Activated CD4-positive, alpha-beta T cell treated with anti-CD3 and anti-CD28 coated beads for 36 hours (primary cell): ENCODE results near the gene H6PD. TPM values are rescaled to one million over a fixed set of nuclear protein-coding genes. Genes with fewer than 3 reads are reported as not detected.
A peak's percentile ranks its signal among the peaks of the same experiment; 100 is the strongest.

Experiments used
- ATAC-seq: fragments of 200-7000 bp; cut with Tn5 transposase; one replicate; pipeline ENCODE4 v1.10.0; 2021; ENCODE audit warnings: mild to moderate bottlenecking, moderate library complexity
- CTCF ChIA-PET: fragments of 350-600 bp; sonication (Branson Sonifier 250); formaldehyde crosslinking; loops from one replicate; lab custom pipeline; 2021; ENCODE audit warnings: antibody characterized with exemption; lab: Charles Lee
- POLR2A ChIA-PET: fragments of 350-600 bp; sonication (Branson Sonifier 250); formaldehyde crosslinking; loops from one replicate; lab custom pipeline; 2021; ENCODE audit warnings: antibody characterized with exemption, inconsistent platforms; lab: Charles Lee
- DNase-seq: peaks from one replicate; pipeline ENCODE4 v3.0.0-alpha.2; 2020
- H3K27ac Mint-ChIP-seq: one replicate; pipeline ENCODE4 v1.8.0; 2021; ENCODE audit warnings: mixed read lengths
- H3K27me3 Mint-ChIP-seq: one replicate; pipeline ENCODE4 v1.8.0; 2021; ENCODE audit warnings: mixed read lengths
- H3K36me3 Mint-ChIP-seq: one replicate; pipeline ENCODE4 v1.8.0; 2021; ENCODE audit warnings: low read depth, mixed read lengths
- H3K4me1 Mint-ChIP-seq: one replicate; pipeline ENCODE4 v1.8.0; 2021; ENCODE audit warnings: mixed read lengths
- H3K4me3 Mint-ChIP-seq: one replicate; pipeline ENCODE4 v1.8.0; 2021; ENCODE audit warnings: mild to moderate bottlenecking, moderate library complexity, mixed read lengths
- H3K9me3 Mint-ChIP-seq: one replicate; pipeline ENCODE4 v1.8.0; 2021; ENCODE audit warnings: low read depth, mixed read lengths
- intact Hi-C, 2 experiments: fragments of 100-400 bp; cut with DNase I in 1 of 2; cut with micrococcal nuclease in 1 of 2; formaldehyde crosslinking; loops; one replicate each; pipeline versions ENCODE4 v1.14.2 to v1.15.1; 2022 to 2024; cut with DNase I, micrococcal nuclease
- total RNA-seq, 2 experiments: library from RNA; stranded (reverse); gene quantifications; one replicate each; pipeline ENCODE4 v1.2.3, GENCODE V29; 2021

The H6PD gene
- total RNA-seq, 2 experiments from 2014 or later = 8.8 to 9.6 TPM

- Mint-ChIP-seq H3K36me3 (peaks cover 2% of the 10 kb centered on the region), H3K27me3 (no peaks in the 10 kb centered on the region), H3K4me3 (no peak overlapping the region), H3K27ac (no peak overlapping the region), H3K4me1 (peaks cover 6% of the 10 kb centered on the region), H3K9me3 (no peaks in the 10 kb centered on the region)
- DNase-seq = peak; percentile 68
- intact Hi-C loops = loop anchor here in 1 of 2 experiments (1.0 kb wide), 3 partner anchors 68 to 139 kb away; no protein-coding TSS in a partner anchor
- peak; percentile 79 for ATAC-seq
- CTCF ChIA-PET = interaction anchor here (0.6 to 1.5 kb wide), 8 partner anchors 15 to 241 kb away, joined by 3 to 6 read pairs (median 4); partner anchors contain the start of gene H6PD
- POLR2A ChIA-PET = no interaction called here
These were observed 15.2 kb downstream of the H6PD start for GRCh38 chr1:9249534-9250410.

- intact Hi-C loops = loop anchor here in 1 of 2 experiments (1.0 kb wide), 3 partner anchors 69 to 140 kb away; no protein-coding TSS in a partner anchor
- ChIA-PET CTCF (interaction anchor here (0.6 to 1.5 kb wide), 9 partner anchors 16 to 240 kb away, joined by 3 to 6 read pairs (median 3); partner anchors contain the start of gene H6PD), POLR2A (interaction anchor here (0.6 kb wide), 1 partner anchor 129 kb away, joined by 3 read pairs; no protein-coding TSS in a partner anchor)
- DNase-seq (no peak), ATAC-seq (no peak)
- Mint-ChIP-seq H3K36me3 (peaks cover 2% of the 10 kb centered on the region), H3K9me3 (no peaks in the 10 kb centered on the region), H3K4me3 (no peak overlapping the region), H3K4me1 (peaks cover 4% of the 10 kb centered on the region), H3K27me3 (no peaks in the 10 kb centered on the region), H3K27ac (no peak overlapping the region)
These were observed 16.1 kb downstream of the H6PD start for GRCh38 chr1:9250411-9251381.

- ChIA-PET POLR2A (no interaction called here), CTCF (no interaction called here)
- intact Hi-C loops = no loop called here
- Mint-ChIP-seq H3K4me3 (no peak overlapping the region), H3K36me3 (peaks cover 2% of the 10 kb centered on the region), H3K9me3 (no peaks in the 10 kb centered on the region), H3K27ac (no peak overlapping the region), H3K27me3 (no peaks in the 10 kb centered on the region), H3K4me1 (peaks cover 4% of the 10 kb centered on the region)
- ATAC-seq (no peak), DNase-seq (no peak)
These were observed 16.9 kb downstream of the H6PD start for GRCh38 chr1:9251501-9251900.

- peaks cover under 1% of the 10 kb centered on the region for H3K9me3 Mint-ChIP-seq
- H3K4me1 Mint-ChIP-seq = peaks cover 8% of the 10 kb centered on the region
- no peaks in the 10 kb centered on the region for H3K27me3 Mint-ChIP-seq
- ATAC-seq = no peak
- ChIA-PET POLR2A (no interaction called here), CTCF (interaction anchor here (1.1 to 1.2 kb wide), 2 partner anchors 9 to 238 kb away, joined by 3 to 5 read pairs; no protein-coding TSS in a partner anchor)
- no peak for DNase-seq
- no peak overlapping the region for H3K4me3 Mint-ChIP-seq
- intact Hi-C loops = no loop called here
- peaks cover 5% of the 10 kb centered on the region for H3K36me3 Mint-ChIP-seq
- no peak overlapping the region for H3K27ac Mint-ChIP-seq
These were observed 18.4 kb downstream of the H6PD start for GRCh38 chr1:9253004-9253403.

GRCh38 chr1:9253453-9254105, 19.0 kb downstream of the H6PD start:
- Mint-ChIP-seq H3K27me3 (no peaks in the 10 kb centered on the region), H3K4me3 (no peak overlapping the region), H3K9me3 (peaks cover 6% of the 10 kb centered on the region), H3K27ac (no peak overlapping the region), H3K36me3 (peaks cover 11% of the 10 kb centered on the region), H3K4me1 (peaks cover 13% of the 10 kb centered on the region)
- DNase-seq = no peak
- ChIA-PET POLR2A (no interaction called here), CTCF (interaction anchor here (1.2 kb wide), 1 partner anchor 237 kb away, joined by 5 read pairs; no protein-coding TSS in a partner anchor)
- intact Hi-C loops = no loop called here
- ATAC-seq = no peak

GRCh38 chr1:9256332-9256731, 21.8 kb downstream of the H6PD start:
- peaks cover 23% of the 10 kb centered on the region for H3K9me3 Mint-ChIP-seq
- POLR2A ChIA-PET = interaction anchor here (0.6 kb wide), 1 partner anchor 48 kb away, joined by 4 read pairs; no protein-coding TSS in a partner anchor
- H3K27ac Mint-ChIP-seq = no peak overlapping the region
- H3K36me3 Mint-ChIP-seq = peaks cover 26% of the 10 kb centered on the region
- no peak for DNase-seq
- H3K4me3 Mint-ChIP-seq = no peak overlapping the region
- no peak for ATAC-seq
- peaks cover 26% of the 10 kb centered on the region for H3K4me1 Mint-ChIP-seq
- CTCF ChIA-PET = interaction anchor here (0.7 kb wide), 2 partner anchors 119 to 146 kb away, joined by 3 read pairs; no protein-coding TSS in a partner anchor
- intact Hi-C loops = no loop called here
- no peaks in the 10 kb centered on the region for H3K27me3 Mint-ChIP-seq

- Mint-ChIP-seq H3K27me3 (no peaks in the 10 kb centered on the region), H3K36me3 (peaks cover 27% of the 10 kb centered on the region), H3K4me1 (peaks cover 26% of the 10 kb centered on the region), H3K9me3 (peaks cover 23% of the 10 kb centered on the region), H3K27ac (no peak overlapping the region), H3K4me3 (no peak overlapping the region)
- ChIA-PET CTCF (interaction anchor here (1.6 kb wide), 1 partner anchor 9 kb away, joined by 5 read pairs; no protein-coding TSS in a partner anchor), POLR2A (no interaction called here)
- ATAC-seq (no peak), DNase-seq (no peak)
- intact Hi-C loops = no loop called here
These were observed 23.3 kb downstream of the H6PD start for GRCh38 chr1:9257851-9258250.

- H3K4me1 Mint-ChIP-seq = peaks cover 26% of the 10 kb centered on the region
- intact Hi-C loops = no loop called here
- H3K4me3 Mint-ChIP-seq = no peak overlapping the region
- DNase-seq (no peak), ATAC-seq (no peak)
- H3K9me3 Mint-ChIP-seq = peaks cover 23% of the 10 kb centered on the region
- ChIA-PET CTCF (interaction anchor here (1.6 kb wide), 1 partner anchor 8 kb away, joined by 5 read pairs; no protein-coding TSS in a partner anchor), POLR2A (no interaction called here)
- no peaks in the 10 kb centered on the region for H3K27me3 Mint-ChIP-seq
- no peak overlapping the region for H3K27ac Mint-ChIP-seq
- H3K36me3 Mint-ChIP-seq = peaks cover 27% of the 10 kb centered on the region
These were observed 24.1 kb downstream of the H6PD start for GRCh38 chr1:9258629-9259028.

DNA sequence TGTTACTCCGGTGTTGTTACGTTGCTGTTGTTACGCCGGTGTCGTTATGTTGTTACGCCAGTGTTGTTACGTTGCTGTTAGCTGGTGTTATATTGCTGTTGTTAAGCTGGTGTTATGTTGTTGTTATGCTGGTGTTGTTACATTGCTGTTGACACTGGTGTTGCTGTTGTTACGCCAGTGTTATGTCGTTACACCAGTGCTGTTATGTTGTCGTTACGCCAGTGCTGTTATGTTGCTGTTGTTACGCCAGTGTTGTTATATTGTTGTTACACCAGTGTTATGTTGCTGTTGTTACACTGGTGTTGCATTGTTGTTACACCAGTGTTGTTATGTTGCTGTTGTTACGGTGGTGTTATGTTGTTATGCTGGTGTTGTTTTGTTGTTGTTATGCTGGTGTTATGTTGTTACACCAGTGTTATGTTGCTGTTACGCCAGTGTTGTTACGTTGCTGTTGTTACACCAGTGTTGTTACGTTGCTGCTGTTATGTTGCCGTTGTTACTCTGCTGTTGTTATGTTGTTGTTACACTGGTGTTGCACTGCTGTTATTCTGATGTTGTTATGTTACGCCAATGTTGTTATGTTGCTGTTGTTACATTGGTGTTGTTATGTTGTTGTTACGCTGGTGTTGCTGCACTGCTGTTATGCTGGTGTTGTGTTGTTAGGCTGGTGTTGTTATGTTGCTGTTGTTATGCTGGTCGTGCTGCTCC, 25.6 kb downstream of the H6PD start:
- Mint-ChIP-seq H3K27me3 (no peaks in the 10 kb centered on the region), H3K9me3 (peaks cover 23% of the 10 kb centered on the region), H3K4me1 (peaks cover 22% of the 10 kb centered on the region), H3K36me3 (peaks cover 27% of the 10 kb centered on the region), H3K27ac (no peak overlapping the region), H3K4me3 (no peak overlapping the region)
- DNase-seq (no peak), ATAC-seq (no peak)
- POLR2A ChIA-PET = no interaction called here
- CTCF ChIA-PET = no interaction called here
- intact Hi-C loops = no loop called here

- ATAC-seq (no peak), DNase-seq (no peak)
- Mint-ChIP-seq H3K4me1 (peaks cover 22% of the 10 kb centered on the region), H3K27ac (no peak overlapping the region), H3K4me3 (no peak overlapping the region), H3K36me3 (peaks cover 27% of the 10 kb centered on the region), H3K27me3 (no peaks in the 10 kb centered on the region), H3K9me3 (peaks cover 23% of the 10 kb centered on the region)
- POLR2A ChIA-PET = no interaction called here
- intact Hi-C loops = no loop called here
- CTCF ChIA-PET = interaction anchor here (0.6 to 1.5 kb wide), 2 partner anchors 13 to 229 kb away, joined by 3 read pairs; no protein-coding TSS in a partner anchor
These were observed 26.9 kb downstream of the H6PD start for GRCh38 chr1:9261496-9261895.
